Left kidney (tissue), 8 donors: ENCODE data around the gene UBE2M. TPM values are rescaled to one million over a fixed set of nuclear protein-coding genes. Genes with fewer than 3 reads are reported as not detected.
"Not testable (repeated sequence)": the region's sequence is repeated elsewhere in the genome, so short reads cannot be mapped to it uniquely, and the experiment has no call there.

ENCODE experiments used
- DNase-seq: peaks from one replicate; pipeline ENCODE4 v3.0.0-alpha.2; 2013
- long read RNA-seq, 8 donors: transcript quantifications; one replicate each; lab custom pipeline, GENCODE V29; 2026
- polyA plus RNA-seq: library from polyadenylated mRNA; unstranded; fragments of 120-200 nt; gene quantifications from one replicate; pipeline ENCODE4 v1.2.1, GENCODE V29; 2013; ENCODE audit not compliant: insufficient read length

The UBE2M gene
- 95.9 TPM for polyA plus RNA-seq
- long read RNA-seq, donor 1, transcript UBE2M-201 (6 exons, 1,508 nt): major isoform, 68 of 83 reads
- long read RNA-seq, donor 1, partial matches to known transcripts: 14 of 83 reads
- long read RNA-seq, donor 1, other reads (novel, unspliced or antisense): 0 of 83 reads
- long read RNA-seq, donor 2, transcript UBE2M-201 (6 exons, 1,508 nt): major isoform, 33 of 52 reads
- long read RNA-seq, donor 2, partial matches to known transcripts: 18 of 52 reads
- long read RNA-seq, donor 2, other reads (novel, unspliced or antisense): 0 of 52 reads
- long read RNA-seq, donor 3, transcript UBE2M-201 (6 exons, 1,508 nt): major isoform, 30 of 30 reads
- long read RNA-seq, donor 3, partial matches to known transcripts: 0 of 30 reads
- long read RNA-seq, donor 3, other reads (novel, unspliced or antisense): 0 of 30 reads
- long read RNA-seq, donor 4, partial matches to known transcripts: 0 of 1 reads
- long read RNA-seq, donor 4, other reads (novel, unspliced or antisense): 0 of 1 reads
- long read RNA-seq, donor 5, transcript UBE2M-201 (6 exons, 1,508 nt): major isoform, 79 of 82 reads
- long read RNA-seq, donor 5, partial matches to known transcripts: 0 of 82 reads
- long read RNA-seq, donor 5, other reads (novel, unspliced or antisense): 0 of 82 reads
- long read RNA-seq, donor 6, transcript UBE2M-201 (6 exons, 1,508 nt): major isoform, 54 of 54 reads
- long read RNA-seq, donor 6, partial matches to known transcripts: 0 of 54 reads
- long read RNA-seq, donor 6, other reads (novel, unspliced or antisense): 0 of 54 reads
- long read RNA-seq, donor 7, transcript UBE2M-201 (6 exons, 1,508 nt): major isoform, 67 of 72 reads
- long read RNA-seq, donor 7, partial matches to known transcripts: 0 of 72 reads
- long read RNA-seq, donor 7, other reads (novel, unspliced or antisense): 5 of 72 reads
- long read RNA-seq, donor 8, transcript UBE2M-201 (6 exons, 1,508 nt): major isoform, 25 of 25 reads
- long read RNA-seq, donor 8, partial matches to known transcripts: 0 of 25 reads
- long read RNA-seq, donor 8, other reads (novel, unspliced or antisense): 0 of 25 reads

DNA sequence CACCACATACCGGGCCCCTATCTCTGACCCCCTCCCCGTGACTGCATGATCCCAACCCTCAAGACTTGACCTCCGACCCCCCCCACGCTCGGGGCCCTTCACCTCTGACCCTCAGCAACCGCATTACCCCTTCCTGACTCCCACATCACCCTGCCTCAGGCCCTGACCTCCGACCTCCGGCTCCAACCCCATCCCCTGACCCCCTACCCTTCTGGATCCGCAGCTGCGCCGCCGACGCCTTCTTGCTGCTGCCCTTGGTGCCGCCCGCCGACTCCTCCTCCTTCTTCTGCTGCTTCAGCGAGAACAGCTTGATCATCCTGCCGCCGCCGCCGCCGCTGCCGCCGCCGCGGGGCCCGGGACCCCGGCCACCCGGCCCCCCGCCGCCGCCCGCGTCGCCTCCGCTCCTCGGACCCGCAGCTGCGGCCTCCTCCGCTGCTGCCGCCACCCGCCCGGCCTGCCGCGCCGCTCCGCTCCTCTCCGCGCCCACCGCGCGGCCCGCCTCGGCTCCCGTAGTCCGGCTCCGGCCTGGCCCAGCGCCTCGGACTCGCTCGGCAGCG, at the start of gene UBE2M:
Gene UBE2M (minus strand): TSS at position 546 of the 557 bp plus-strand sequence. CDS start 230 bp downstream, at position 316.
- no peak for DNase-seq

DNA sequence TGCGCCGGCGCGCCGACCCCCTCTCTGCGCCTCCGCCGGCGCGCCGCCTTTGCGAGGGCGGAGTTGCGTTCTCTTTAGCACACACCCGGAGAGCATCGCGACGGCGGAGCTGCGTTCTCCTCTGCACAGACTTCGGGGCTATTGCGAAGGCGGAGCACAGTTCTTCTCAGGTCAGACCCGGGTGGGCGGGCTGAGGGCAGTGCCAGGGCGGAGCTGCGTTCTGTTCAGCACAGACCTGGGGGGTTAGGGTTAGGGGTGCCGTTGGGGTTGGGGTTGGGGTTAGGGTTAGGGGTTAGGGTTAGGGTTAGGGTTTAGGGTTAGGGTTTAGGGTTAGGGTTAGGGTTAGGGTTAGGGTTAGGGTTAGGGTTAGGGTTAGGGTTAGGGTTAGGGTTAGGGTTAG, 48.8 kb upstream of the UBE2M start:
- not testable (repeated sequence) for DNase-seq

DNA sequence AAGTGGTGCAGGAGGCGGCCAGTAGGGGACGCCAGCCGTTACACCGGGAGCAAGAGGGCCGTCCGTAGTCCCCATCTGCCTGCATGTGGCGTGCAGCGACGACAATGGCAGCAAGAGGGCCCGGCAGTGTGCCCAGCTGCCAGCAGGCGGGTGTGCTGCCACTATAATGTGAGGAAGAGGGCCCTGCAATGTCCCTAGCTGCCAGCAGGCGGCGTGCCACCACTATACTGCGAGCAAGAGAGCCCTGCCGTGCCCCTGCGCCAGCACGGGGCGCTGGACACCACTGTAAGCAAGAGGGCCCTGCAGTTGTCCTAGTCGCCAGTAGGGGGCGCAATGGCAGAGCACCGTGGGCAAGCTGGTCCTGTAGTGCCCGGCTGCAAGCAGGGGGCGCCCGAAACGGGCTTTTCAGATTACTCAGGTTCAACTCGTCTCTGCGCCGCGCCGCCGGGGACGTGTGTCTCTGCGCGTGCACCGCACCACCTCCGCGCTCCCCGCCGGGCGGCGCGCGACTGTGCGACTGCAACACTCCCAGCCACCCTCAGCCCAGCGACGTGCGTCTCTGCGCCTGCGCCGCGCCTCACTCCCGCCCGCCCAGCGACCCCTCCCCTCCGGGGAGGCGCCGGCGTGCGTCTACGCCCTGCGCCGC, 48.0 kb upstream of the UBE2M start:
- DNase-seq: not testable (repeated sequence)

DNA sequence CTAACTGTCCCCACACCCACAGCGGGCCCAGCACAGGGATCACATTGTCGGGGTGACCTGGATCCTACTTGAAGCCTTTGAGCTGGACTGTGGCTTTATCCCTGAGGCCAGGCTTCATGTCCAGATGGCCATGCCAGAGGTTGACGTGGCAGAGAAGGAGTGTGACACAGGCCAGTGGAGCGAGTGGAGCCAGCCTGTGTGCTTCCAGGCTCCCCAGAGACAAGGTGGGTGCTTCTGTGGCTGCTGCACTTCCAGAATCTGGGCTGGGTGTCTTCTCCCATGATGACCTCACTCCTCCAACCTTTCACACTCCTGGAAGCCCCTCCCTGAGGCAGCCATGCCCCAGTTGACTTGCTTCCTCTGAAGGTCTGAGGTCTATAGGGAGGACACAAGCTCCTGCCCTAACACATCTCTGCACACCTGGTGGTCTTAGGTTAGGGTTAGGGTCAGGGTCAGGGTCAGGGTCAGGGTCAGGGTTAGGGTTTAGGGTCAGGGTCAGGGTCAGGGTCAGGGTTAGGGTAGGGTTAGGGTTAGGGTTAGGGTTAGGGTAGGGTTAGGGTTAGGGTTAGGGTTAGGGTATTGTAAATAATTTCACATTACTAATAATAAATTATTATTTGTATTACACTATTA, 27.8 kb upstream of the UBE2M start:
- DNase-seq: no peak

DNA sequence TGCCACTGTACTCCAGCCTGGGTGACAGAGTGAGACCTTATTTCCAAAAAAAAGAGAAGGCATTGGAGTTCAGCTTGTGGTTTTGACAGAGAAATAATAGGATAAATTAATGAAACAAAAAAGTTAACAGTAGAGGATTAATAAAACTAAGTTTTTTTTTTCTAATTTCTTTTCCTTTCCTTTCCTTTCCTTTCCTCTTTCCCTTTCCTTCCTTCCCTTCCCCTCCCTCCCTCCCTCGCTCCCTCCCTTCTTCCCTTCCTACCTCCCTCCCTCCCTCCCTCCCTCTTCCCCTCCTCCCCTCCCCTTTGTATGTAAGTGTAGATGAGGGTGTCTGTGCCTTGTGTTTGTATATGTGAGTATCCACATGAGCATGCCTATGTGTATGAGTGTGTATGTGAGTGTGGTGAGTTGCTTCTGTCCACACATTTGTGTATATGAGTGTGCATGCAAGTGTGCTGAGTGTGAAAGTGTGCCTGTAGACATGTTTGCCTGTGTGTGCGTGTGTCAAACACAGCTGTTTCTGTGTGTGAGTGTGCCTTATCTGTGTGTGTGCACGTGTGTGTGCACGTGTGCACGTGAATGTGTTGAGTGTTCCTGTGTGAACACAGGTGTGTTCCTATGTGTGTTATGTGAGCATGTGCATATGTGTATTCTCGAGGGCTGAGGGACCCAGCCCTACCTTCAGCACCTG, 27.2 kb upstream of the UBE2M start:
- no peak for DNase-seq

DNA sequence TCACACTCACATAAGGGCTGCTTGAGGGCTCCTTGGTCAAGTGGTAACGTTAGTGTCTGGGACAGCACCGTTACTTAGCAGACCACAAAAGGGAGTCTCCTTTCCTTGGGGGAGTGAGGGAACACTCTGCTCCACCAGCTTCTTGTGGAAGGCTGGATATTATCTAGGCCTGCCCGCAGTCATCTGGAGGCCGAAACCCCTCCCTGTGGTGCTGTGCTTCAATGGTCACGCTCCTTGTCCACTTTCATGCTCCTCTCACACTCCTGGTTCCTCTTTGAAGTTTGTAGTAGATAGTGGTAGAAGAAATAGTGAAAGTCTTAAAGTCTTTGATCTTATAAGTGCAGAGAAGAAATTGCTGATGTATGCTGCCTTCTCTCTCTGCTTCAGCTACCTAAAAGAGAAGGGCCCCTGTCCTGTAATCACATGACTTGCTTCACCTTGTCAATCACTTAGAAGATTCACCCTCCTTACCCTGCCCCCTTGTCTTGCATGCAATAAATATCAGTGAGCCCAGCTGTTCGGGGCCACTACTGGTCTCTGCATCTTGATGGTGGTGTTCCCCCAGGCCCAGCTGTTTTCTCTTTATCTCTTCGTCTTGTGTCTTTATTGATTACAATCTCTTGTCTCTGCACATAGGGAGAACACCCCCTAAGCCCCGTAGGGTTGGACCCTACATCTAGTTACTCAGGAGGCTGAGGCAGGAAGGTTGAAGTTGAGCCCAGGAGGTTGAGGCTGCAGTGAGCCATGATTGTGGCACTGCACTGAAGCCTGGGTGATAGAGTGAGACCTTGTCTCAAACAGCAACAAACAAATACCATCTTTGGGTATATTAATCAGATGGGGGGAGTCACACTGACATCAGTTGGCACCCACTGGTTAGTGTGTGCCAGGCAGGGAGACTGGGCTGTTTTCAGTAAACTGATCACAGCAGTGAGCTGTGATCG, 26.4 kb upstream of the UBE2M start:
- no peak for DNase-seq

DNA sequence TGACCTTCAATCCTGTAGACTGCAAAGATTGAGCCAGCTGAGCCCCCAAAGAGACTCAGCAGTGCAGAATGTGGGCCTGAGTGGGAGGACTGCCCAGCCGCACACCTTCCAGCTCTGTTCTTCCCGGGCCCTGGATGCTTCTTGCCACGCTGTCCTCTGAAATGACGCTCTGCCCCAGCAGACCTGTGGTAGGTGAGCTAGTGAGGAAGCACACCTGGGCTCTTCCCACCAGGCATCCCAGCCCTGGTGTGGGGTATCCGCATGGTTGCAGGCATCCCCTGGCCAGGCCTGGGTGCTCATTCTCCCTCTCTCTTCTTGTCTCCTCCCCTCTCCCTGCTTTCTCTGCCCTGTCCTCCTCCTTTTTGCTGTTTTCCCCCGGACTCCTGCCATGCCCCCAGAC, 24.6 kb upstream of the UBE2M start:
- no peak for DNase-seq

DNA sequence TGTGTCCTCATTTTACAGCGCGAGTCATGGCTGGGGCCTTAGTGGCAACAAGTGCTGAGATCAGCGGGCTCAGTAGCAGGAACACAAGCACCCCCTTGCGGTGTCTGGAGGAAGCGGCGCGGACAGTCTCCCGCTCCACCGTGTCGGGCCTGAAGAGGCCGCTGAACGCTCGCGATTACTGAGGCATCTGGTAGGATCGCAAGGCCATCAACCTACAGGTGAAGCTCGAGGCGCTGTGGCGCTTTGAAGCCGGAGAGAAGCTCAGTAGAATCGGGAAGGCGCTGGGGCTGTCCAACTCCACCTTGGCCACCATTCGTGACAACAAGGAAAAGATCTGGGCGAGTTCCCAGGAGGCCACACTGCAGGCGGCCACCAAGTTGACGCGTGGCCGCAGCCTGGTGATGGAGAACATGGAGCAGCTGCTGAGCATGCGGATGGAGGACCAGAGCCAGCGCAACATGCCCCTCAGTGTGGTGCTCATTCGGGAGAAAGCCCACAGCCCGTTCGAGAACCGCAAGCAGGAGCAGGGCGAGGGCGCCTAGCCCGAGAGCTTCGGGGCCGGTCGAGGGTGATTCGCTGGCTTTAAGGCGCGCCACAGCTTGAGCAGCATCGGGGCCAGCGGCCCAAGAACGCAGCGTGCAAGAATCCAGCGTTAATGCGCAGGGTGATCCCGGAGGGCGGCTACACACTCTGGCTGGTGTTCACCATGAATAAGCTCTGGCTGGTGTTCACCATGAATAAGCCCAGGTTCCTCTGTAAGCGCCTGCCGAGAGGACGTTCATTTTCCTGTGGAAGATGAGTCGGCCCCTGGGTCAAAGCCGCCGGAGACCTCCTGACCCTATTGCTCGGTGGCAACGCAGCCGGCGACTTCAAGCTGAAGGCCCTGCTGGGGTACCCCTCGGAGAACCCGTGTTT, 23.1 kb upstream of the UBE2M start:
- DNase-seq: peak; percentile 85

DNA sequence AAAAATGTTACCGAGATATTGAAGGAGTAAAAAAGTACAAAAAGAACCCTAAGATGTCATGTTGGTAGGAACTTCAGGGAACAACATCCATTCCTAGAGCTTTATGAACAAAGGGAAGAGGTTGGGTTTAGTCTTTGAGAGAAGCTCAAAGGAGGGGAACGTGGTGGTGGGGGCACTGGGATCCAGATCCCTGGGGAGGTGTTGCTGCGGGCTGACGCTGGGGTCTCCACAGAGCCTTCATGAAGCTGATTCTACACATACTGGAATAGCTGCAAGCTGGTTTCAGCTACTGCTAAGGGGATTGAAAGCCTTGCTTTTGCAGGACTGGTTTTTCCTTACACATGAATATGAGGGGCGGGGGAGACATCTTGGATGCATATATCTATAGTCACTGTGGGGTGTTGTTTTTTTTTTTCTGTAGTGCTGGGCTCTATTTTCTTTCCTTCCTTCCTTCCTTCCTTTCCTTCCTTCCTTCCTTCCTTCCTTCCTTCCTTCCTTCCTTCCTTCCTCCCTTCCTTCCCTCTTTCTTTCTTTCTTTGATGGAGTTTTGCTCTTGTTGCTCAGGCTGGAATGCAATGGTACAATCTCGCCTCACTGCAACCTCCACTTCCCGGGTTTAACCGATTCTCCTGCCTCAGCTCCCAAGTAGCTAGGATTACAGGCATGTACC, 21.2 kb upstream of the UBE2M start:
- DNase-seq: no peak

DNA sequence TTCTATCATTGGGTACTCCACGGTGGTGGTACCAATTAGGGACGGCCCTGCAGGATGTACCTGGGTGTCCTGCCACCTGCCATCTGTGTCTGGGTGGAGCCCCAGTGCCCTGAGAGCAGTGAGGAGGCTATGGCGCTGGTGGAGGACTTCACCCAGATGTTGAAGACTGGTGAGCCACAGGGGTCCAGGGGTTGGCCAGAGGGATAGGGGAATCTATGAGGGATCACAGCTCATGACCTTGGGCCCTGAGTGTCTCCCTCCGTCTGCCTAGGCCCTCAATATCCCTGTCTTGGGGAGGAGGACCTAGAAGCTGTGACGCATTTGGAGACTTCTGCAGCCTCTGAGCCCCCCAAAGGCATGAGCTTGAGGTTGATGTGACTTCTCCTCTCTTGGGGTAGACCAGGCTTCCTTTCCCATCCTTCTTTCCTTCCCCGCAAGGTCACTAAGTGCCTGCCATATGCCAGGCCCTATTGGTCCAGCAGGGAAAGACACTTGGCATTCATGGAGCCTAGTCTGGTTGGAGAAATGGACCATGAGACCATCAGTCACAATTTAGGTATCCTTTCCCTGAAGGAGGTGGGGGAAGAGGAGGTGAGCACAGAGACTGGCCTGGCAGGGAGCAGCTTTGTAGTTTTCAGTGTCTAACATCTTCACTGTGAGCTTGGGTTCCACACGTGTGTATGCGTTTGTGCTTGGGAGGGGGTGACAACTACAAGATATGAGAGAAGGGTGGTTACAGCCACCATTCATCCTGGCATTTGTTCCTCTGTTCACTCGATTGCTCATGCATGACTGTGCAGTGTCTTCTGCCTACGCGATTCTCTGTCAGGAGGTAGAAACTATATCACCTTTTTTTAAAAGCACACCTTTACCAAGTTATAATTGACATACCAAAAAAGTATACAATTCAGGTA, 19.9 kb upstream of the UBE2M start:
- no peak for DNase-seq

DNA sequence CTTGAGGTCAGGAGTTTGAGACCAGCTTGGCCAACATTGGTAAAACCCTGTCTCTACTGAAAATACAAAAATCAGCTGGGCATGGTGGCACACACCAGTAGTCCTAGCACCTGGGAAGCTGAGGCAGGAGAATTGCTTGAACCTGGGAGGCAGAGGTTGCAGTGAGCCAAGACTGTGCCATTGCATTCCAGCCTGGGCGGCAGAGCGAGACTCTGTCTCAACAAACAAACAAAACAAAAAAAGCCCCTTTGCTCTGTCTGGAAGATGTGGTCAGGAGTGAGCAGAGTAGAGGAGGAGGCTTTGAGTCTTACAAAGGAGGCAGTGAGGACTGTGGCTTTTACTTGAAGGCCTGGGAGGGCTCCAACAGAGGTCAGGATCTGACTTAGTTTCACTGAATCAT, 19.2 kb upstream of the UBE2M start:
- not testable (repeated sequence) for DNase-seq

DNA sequence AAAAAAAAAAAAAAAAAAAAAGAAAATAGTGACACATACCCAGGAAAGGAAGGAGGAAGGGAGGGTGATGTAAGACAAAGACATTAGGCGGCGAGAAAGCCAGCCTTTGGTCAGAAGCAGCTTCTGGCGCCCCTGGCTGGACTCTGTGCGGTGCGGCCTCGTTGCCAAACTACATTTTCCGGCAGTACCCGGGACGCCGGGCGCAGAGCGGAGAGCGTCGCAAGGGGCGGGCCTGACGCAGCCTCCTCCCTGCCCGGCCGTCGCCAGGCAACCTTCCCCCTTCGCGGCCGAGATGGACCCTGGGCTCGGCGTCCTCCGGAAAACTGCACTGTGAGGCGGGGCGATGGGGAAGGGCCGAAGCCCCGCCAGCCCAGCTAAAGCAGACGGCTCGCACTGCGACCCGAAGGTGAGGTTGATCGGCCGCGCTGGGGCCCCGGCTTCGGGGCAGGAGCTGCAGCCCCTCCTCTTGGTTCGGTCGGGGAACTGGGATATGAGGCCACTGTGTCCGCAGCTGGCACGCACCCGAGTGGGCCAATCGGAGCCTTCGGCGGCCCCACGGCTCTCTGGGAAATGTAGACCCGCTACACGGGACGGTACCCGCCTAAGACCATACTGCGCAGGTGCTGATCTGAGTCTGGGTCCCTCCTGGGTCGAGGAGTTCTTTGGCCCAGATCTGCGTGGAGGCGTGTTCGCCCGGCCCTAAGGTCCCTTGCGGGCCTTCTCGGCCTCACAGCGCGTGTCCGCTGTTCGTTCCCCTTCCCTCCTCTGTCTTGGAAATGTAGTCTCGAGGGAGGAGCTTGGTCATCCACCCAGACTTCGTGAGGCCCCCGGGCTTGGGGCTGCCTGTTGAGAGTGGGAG, 17.0 kb upstream of the UBE2M start:
- peak; percentile 92 for DNase-seq

DNA sequence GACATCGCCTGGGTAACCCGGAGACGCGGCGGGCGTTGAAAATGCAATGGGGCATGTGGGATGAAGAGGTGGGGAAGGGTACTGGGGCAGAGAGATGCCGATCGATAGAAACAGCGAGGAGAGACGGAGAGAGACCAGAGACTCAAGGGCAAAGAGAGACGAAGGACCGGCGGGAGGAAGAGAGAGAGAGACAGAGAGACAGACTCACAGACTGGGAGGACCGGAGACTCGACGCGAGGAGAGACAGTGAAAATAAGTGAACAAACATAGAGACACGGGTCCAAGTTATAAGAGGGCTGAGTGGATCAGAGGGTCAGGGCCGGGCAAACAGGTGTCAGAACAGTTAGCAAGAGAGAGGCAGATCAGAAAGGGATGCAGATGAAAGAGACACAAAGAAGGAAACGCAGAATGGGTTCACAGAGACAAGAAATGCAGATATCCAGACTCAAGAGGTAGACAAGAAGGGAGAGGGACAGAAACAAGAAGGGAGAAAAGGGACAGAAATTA, 15.3 kb upstream of the UBE2M start:
- no peak for DNase-seq

DNA sequence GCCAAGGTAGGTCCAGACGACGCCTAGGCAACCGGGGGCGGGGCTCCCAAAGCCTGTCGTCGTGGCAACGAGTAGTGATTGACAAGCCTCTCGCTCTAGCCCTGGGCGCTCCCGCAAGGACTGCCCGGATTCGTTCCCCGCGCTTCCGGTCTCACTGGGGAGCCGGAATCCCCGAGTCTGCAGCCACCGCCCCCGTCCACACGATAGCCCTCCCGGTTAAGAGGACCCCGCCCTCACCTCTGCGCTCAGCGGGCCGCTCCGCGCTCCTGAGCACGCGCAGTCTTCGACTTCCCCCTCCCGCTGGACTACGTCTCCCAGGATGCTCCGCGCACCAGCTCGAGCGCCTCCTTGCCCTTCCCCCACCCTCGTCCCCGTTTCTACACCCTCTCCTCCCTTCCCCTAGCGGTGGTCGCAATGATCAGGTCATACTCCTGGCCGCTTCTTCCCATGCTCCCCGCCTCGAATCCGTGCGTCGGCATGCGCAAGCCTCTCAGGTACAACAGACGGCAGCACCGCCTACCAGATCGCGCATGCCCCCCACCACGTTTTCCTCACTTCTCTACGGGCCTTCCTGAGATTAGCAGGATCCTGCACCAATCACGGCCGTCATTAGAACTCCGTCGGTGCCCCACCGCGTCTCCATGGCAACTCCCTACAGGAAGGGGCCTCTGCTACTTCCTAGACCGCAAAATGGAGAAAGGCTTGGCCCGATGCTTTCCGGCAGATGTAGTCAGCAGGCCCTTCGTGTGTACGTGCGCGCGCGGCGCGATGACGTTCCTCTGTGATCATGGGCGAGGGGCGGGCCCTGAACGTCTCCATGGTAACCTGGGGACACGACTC, 14.6 kb upstream of the UBE2M start, which contains the start of gene MZF1:
Gene MZF1 (minus strand): TSS at position 518 of the 840 bp plus-strand sequence. CDS start 1,946 bp downstream, outside the sequence.
- peak; percentile 100 for DNase-seq
